Endothelial cell of umbilical vein (primary cell): ENCODE results near the gene IL4R.

ENCODE experiments used
- EZH2 ChIP-seq: IDR thresholded peaks from 2 replicates; pipeline ENCODE4 v1.6.1; 2012; ENCODE audit warnings: borderline replicate concordance, low read depth, mild to moderate bottlenecking, moderate library complexity, low read length, inconsistent platforms; ENCODE audit not compliant: severe bottlenecking
- JUN ChIP-seq: IDR thresholded peaks from 2 replicates; pipeline ENCODE4 v1.6.1; 2011; ENCODE audit warnings: borderline replicate concordance, low read depth; ENCODE audit not compliant: insufficient read length, insufficient read depth
- MYC ChIP-seq: IDR thresholded peaks from one replicate; pipeline ENCODE4 v1.6.1; 2011; ENCODE audit warnings: mild to moderate bottlenecking, low read depth, low read length
- POLR2A ChIP-seq: IDR thresholded peaks from 2 replicates; pipeline ENCODE4 v1.6.1; 2012; ENCODE audit warnings: low read depth, mild to moderate bottlenecking, control low read depth, low read length
- POLR2AphosphoS5 ChIP-seq: IDR thresholded peaks from 2 replicates; pipeline ENCODE4 v1.6.1; 2012; ENCODE audit warnings: low read depth, mild to moderate bottlenecking, control low read depth, low read length, moderate library complexity; ENCODE audit not compliant: insufficient read depth
- TF ChIP-seq, protein P1 (sequence below), 2 donors: IDR thresholded peaks; 1 replicate in 1 of 2; 2 replicates in 1 of 2; pipeline ENCODE4 v1.5.1; 2011; ENCODE audit warnings: low read length in 2 of 2, mild to moderate bottlenecking in 2 of 2, moderate library complexity in 2 of 2, control low read depth in 1 of 2, inconsistent platforms in 1 of 2, low read depth in 1 of 2; ENCODE audit not compliant: insufficient read depth in 1 of 2; ENCODE audit errors: extremely low read depth in 1 of 2

DNA sequence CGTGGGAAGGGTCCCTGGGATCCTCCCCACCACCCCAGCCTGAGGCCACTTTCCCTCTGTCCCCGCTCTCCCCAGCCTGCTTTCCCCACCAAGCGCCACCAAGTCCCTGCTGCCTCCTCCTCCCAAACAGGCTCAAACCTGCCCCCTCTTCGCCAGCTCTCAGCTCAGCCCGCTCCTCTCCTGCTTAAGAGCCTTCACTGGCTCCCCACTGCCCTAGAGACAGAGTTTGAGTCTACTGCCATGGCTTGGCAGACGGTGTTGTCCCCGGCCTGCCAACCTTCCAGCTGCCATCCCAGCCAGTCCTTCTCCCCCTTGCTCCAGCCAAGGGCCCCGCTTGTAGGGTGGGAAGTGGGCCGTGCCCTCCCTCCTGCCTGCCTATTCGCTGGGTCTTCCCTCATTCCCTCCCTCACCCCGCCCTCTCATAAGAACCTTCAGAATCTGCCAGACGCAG, 11.1 kb downstream of the IL4R start:
- no peak for TF ChIP-seq POLR2A
- TF ChIP-seq, protein P1, sequence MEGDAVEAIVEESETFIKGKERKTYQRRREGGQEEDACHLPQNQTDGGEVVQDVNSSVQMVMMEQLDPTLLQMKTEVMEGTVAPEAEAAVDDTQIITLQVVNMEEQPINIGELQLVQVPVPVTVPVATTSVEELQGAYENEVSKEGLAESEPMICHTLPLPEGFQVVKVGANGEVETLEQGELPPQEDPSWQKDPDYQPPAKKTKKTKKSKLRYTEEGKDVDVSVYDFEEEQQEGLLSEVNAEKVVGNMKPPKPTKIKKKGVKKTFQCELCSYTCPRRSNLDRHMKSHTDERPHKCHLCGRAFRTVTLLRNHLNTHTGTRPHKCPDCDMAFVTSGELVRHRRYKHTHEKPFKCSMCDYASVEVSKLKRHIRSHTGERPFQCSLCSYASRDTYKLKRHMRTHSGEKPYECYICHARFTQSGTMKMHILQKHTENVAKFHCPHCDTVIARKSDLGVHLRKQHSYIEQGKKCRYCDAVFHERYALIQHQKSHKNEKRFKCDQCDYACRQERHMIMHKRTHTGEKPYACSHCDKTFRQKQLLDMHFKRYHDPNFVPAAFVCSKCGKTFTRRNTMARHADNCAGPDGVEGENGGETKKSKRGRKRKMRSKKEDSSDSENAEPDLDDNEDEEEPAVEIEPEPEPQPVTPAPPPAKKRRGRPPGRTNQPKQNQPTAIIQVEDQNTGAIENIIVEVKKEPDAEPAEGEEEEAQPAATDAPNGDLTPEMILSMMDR (IDR thresholded peaks at IDR 0.05; ENCODE audit: extremely low read depth in 1 of 2, insufficient read depth in 1 of 2, low read depth in 1 of 2, low read length in 2 of 2), result no peak
- TF ChIP-seq MYC, result no peak
- no peak for TF ChIP-seq EZH2
- TF ChIP-seq JUN, result no peak
- no peak for TF ChIP-seq POLR2AphosphoS5
